ENCODE data around the gene CDC25C. TPM values are rescaled to one million over a fixed set of nuclear protein-coding genes. Genes with fewer than 3 reads are reported as not detected.

Gene CDC25C
- total RNA-seq, 2 donors from 2014 or later = 14.8 to 30.6 TPM

- H3K27ac Mint-ChIP-seq = no peak overlapping the region
- Histone ChIP-seq H3K4me3 (ENCODE audit: low read length) (no peak overlapping the region), H3K4me1 (ENCODE audit: control insufficient read depth, insufficient read depth, low read length) (no peaks in the 10 kb centered on the region), H3K9me3 (ENCODE audit: control insufficient read depth, low read length) (no peaks in the 10 kb centered on the region), H3K27ac (ENCODE audit: low read depth, low read length) (no peak overlapping the region), H3K27me3 (ENCODE audit: control insufficient read depth, insufficient read depth, low read length, poor library complexity, severe bottlenecking) (no peaks in the 10 kb centered on the region), H3K9ac (ENCODE audit: extremely low read depth, low read length, poor library complexity, severe bottlenecking) (no peak overlapping the region), H3K36me3 (ENCODE audit: control insufficient read depth, insufficient read depth, low read length) (peaks cover 21% of the 10 kb centered on the region)
- TF ChIP-seq CTCF (conservative IDR thresholded peaks at IDR 0.05) = no peak
- no peak for DNase-seq
- 80 to 99% methylated on average over 1 to 2 of the region's 2 CpGs for WGBS, 2 experiments (ENCODE audit: insufficient coverage in 1 of 2, insufficient read length in 1 of 2)
- peaks cover 16% of the 10 kb centered on the region for H3K36me3 Mint-ChIP-seq (ENCODE audit: low read depth)
- H3K9me3 Mint-ChIP-seq = no peaks in the 10 kb centered on the region
- H3K4me1 Mint-ChIP-seq = peaks cover 6% of the 10 kb centered on the region
- H3K27me3 Mint-ChIP-seq (ENCODE audit: insufficient read depth) = no peaks in the 10 kb centered on the region
- H3K4me3 Mint-ChIP-seq = no peak overlapping the region
Observed at GRCh38 chr5:138371454-138371853, 39.9 kb upstream of the CDC25C start.

DNA sequence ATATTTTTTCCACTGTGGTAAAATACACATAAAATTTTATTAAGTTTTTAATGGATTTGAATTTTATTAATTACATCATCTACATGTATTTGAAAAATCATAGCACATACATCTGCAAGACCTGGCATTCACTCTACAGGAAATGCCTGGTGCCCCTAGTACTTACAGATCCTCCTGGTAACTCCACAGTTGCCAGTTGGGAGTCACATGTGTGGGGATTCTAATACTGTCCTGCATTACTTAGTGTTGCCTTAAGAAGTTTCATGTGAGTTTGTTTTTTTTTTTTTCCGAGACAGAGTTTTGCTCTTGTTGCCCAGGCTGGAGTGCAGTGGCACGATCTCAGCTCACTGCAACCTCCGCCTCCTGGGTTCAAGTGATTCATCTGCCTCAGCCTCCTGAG lies 38.9 kb upstream of the CDC25C start:
- H3K27ac ChIP-seq (ENCODE audit: low read depth, low read length) = no peak overlapping the region
- H3K4me1 ChIP-seq (ENCODE audit: control insufficient read depth, insufficient read depth, low read length) = no peaks in the 10 kb centered on the region
- DNase-seq = no peak
- Mint-ChIP-seq H3K4me1 (peaks cover 6% of the 10 kb centered on the region), H3K9me3 (no peaks in the 10 kb centered on the region), H3K27me3 (ENCODE audit: insufficient read depth) (no peaks in the 10 kb centered on the region), H3K27ac (no peak overlapping the region), H3K4me3 (no peak overlapping the region), H3K36me3 (ENCODE audit: low read depth) (peaks cover 10% of the 10 kb centered on the region)
- H3K9ac ChIP-seq (ENCODE audit: extremely low read depth, low read length, poor library complexity, severe bottlenecking) = no peak overlapping the region
- no peak for TF ChIP-seq CTCF (conservative IDR thresholded peaks at IDR 0.05)
- H3K4me3 ChIP-seq (ENCODE audit: low read length) = no peak overlapping the region
- H3K36me3 ChIP-seq (ENCODE audit: control insufficient read depth, insufficient read depth, low read length) = peaks cover 21% of the 10 kb centered on the region
- H3K9me3 ChIP-seq (ENCODE audit: control insufficient read depth, low read length) = no peaks in the 10 kb centered on the region
- WGBS, 2 experiments (ENCODE audit: insufficient coverage in 1 of 2, insufficient read length in 1 of 2) = 92 to 94% methylated on average over 2 to 3 of the region's 3 CpGs
- H3K27me3 ChIP-seq (ENCODE audit: control insufficient read depth, insufficient read depth, low read length, poor library complexity, severe bottlenecking) = no peaks in the 10 kb centered on the region

DNA sequence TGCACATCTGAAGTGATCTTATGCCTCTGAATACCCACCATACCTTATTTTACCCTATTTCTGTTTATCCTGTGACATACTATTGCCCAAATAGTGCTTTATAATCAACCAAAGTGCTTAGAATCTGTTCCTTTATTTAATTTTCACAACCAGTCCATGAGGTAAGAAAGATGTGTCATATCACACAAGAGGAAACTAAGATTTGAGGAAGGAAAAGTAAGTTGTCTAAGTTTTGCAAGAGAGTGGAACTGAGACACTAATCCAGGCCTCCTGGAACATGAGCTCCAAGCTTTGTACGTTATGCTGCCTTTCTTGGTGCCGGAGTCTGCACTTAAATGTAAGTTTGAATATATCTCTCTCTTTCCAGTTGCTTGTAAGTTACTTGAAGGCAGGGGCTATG lies 38.1 kb upstream of the CDC25C start:
- Histone ChIP-seq H3K27me3 (ENCODE audit: control insufficient read depth, insufficient read depth, low read length, poor library complexity, severe bottlenecking) (no peaks in the 10 kb centered on the region), H3K9me3 (ENCODE audit: control insufficient read depth, low read length) (no peaks in the 10 kb centered on the region), H3K4me3 (ENCODE audit: low read length) (no peak overlapping the region), H3K4me1 (ENCODE audit: control insufficient read depth, insufficient read depth, low read length) (no peaks in the 10 kb centered on the region), H3K36me3 (ENCODE audit: control insufficient read depth, insufficient read depth, low read length) (peaks cover 17% of the 10 kb centered on the region), H3K27ac (ENCODE audit: low read depth, low read length) (no peak overlapping the region), H3K9ac (ENCODE audit: extremely low read depth, low read length, poor library complexity, severe bottlenecking) (no peak overlapping the region)
- Mint-ChIP-seq H3K27me3 (ENCODE audit: insufficient read depth) (no peaks in the 10 kb centered on the region), H3K36me3 (ENCODE audit: low read depth) (peaks cover 6% of the 10 kb centered on the region), H3K4me1 (peaks cover 6% of the 10 kb centered on the region), H3K4me3 (no peak overlapping the region), H3K9me3 (no peaks in the 10 kb centered on the region), H3K27ac (no peak overlapping the region)
- TF ChIP-seq CTCF (conservative IDR thresholded peaks at IDR 0.05) = no peak
- no peak for DNase-seq
- WGBS, 2 experiments (ENCODE audit: insufficient coverage in 1 of 2, insufficient read length in 1 of 2) = 71 to 100% methylated on average over 1 to 2 of the region's 2 CpGs
